Muscle layer of duodenum (tissue), 2 donors: Measurements from ENCODE around the gene ENO1.
"Not testable (repeated sequence)": the region's sequence is repeated elsewhere in the genome, so short reads cannot be mapped to it uniquely, and the experiment has no call there.

Experiments used
- H3K27ac ChIP-seq: one replicate; pipeline ENCODE4 v1.7.0; 2013; ENCODE audit warnings: mild to moderate bottlenecking, low read length
- H3K27me3 ChIP-seq: one replicate; pipeline ENCODE4 v1.7.0; 2013; ENCODE audit warnings: low read depth, mild to moderate bottlenecking, control low read depth, low read length
- H3K36me3 ChIP-seq, 2 donors: one replicate each; pipeline ENCODE4 v1.7.0; 2013; ENCODE audit warnings: low read length in 2 of 2, control low read depth in 1 of 2, mild to moderate bottlenecking in 1 of 2; ENCODE audit not compliant: insufficient read depth in 2 of 2, control insufficient read depth in 1 of 2
- H3K4me1 ChIP-seq, 2 donors: one replicate each; pipeline ENCODE4 v1.7.0; 2013; ENCODE audit warnings: low read length in 2 of 2, mild to moderate bottlenecking in 2 of 2, control low read depth in 1 of 2, moderate library complexity in 1 of 2; ENCODE audit not compliant: insufficient read depth in 2 of 2, control insufficient read depth in 1 of 2
- H3K4me3 ChIP-seq, 2 donors: one replicate each; pipeline ENCODE4 v1.7.0; 2013; ENCODE audit warnings: low read length in 2 of 2, low read depth in 1 of 2, mild to moderate bottlenecking in 1 of 2
- H3K9me3 ChIP-seq, 2 donors: one replicate each; pipeline ENCODE4 v1.7.0; 2013; ENCODE audit warnings: low read length in 2 of 2, control low read depth in 1 of 2, mild to moderate bottlenecking in 1 of 2; ENCODE audit not compliant: control insufficient read depth in 1 of 2
- donor health status: healthy.

Gene ENO1

DNA sequence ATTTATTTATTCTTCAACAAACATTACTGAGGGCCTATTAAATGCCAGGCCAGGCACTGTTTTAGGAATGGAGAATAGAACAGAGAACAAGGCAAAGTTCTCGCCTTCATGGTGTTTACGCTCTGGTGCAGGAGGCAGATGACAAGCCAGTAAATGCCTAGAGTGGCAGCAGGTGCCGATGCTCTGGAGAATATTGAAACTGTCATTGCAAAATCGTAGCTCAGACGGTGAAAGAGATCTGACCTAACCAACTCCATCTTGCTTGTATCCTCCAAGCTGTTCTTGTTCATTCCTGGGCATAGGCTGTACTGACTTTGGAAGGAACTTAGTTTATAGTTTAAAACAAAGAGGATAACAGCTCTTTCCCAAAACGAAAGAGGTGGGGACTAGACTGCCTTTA lies 13.5 kb upstream of the ENO1 start:
- H3K27me3 ChIP-seq: no peaks in the 10 kb centered on the region
- no peaks in the 10 kb centered on the region for H3K9me3 ChIP-seq
- no peaks in the 10 kb centered on the region for H3K36me3 ChIP-seq
- H3K4me1 ChIP-seq: peaks cover 0 to 5% of the 10 kb centered on the region in 2 donors
- H3K4me3 ChIP-seq: no peak overlapping the region
- H3K27ac ChIP-seq: no peak overlapping the region

DNA sequence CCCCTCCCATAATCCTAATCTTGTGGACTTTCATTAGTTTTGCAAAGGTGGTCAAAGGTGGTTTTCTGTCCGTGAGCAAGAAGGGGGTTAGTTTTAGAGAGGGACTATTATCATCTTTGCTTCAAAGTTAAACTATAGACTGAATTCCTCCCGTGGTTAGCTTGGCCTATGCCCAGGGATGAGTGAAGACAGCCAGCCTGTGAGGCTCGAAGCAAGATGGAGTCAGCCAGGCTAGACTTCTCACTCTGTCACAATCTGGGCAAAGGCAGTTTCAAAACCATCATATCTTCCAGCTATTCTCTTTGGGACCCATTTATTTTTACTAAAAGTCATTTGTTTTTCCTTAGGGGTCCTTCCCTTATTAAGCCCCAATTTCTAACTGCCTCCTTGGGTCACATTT lies 12.9 kb upstream of the ENO1 start:
- H3K4me3 ChIP-seq: no peak overlapping the region
- H3K36me3 ChIP-seq: no peaks in the 10 kb centered on the region
- H3K27me3 ChIP-seq: no peaks in the 10 kb centered on the region
- peaks cover 0 to 5% of the 10 kb centered on the region in 2 donors for H3K4me1 ChIP-seq
- H3K9me3 ChIP-seq: no peaks in the 10 kb centered on the region
- H3K27ac ChIP-seq: no peak overlapping the region

DNA sequence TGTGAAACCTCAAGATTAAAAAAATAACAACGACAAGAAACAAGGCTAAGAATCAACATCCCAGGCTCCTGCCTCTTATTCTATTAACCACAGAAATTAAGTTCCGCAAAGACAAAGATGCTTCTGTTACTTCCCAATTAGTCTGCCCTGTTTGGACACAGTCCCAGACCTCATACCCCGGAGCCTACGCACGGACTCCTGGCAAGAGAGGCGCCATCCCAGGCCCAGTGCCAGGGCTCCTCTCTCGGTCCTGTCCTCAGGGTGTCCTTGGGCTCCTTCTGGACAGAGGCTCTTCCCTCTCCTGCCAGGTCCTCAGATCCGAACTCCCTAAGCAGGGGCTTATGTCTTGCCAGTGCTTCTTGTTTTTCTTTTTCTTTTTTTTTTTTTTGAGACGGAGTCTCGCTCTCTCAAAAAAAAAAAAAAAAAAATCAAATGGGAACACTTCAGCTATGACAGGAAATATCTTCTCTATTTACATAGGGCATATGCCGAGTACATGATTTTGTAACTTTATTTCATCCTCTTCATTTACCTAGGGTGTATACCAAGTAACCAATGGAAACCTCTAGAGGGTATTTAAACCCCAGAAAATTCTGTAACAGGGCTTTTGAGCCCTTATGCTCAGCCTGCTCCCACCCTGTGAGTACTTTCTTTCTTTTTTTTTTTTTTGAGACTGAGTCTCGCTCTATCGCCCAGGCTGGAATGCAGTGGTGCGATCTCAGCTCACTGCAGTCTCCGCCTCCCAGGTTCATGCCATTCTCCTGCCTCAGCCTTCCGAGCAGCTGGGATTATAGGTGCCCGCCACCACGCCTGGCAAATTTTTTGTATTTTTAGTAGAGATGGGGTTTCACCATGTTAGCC lies 11.7 kb upstream of the ENO1 start:
- peaks cover 0 to 5% of the 10 kb centered on the region in 2 donors for H3K4me1 ChIP-seq
- H3K27me3 ChIP-seq: no peaks in the 10 kb centered on the region
- H3K27ac ChIP-seq: peak overlapping the region; percentile 58
- no peaks in the 10 kb centered on the region for H3K9me3 ChIP-seq
- H3K4me3 ChIP-seq: peak overlapping the region in 1 of 2 donors; percentile 40
- no peaks in the 10 kb centered on the region for H3K36me3 ChIP-seq

DNA sequence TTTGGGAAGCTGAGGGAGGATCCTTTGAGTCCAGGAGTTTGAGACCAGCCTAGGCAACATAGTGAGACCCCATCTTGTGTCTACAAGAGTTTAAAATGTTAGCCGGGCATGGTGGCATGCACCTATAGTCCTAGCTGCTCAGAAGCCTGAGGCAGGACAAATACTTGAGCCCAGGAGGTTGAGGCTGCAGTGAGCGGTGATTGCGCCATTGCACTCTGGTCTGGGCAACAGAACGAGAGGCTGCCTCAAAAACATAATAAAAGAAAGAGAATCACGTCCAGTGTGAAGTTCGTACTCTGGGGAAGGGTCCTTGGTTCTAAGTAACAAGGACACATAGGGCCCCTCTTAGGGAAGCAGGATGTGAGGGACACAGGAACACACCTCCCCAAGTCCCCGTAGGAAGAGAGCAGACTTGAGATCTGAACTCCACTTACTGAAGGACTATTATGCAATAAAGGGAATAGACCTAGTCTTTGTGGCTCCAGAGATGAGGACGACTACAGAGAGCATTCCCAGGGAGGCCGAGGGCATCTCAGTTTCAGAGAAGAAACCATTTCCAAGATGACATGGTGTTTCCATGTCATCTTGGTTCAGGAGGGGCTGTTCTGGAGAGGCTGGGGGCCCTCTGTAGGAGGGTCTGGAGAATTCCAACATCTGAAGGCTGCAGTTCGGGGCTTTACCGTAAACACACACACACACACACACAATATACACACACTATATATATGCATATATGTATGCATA lies 10.8 kb upstream of the ENO1 start:
- no peaks in the 10 kb centered on the region for H3K9me3 ChIP-seq
- no peak overlapping the region for H3K4me3 ChIP-seq
- no peaks in the 10 kb centered on the region for H3K27me3 ChIP-seq
- H3K36me3 ChIP-seq: no peaks in the 10 kb centered on the region
- peaks cover 0 to 5% of the 10 kb centered on the region in 2 donors for H3K4me1 ChIP-seq
- no peak overlapping the region for H3K27ac ChIP-seq

DNA sequence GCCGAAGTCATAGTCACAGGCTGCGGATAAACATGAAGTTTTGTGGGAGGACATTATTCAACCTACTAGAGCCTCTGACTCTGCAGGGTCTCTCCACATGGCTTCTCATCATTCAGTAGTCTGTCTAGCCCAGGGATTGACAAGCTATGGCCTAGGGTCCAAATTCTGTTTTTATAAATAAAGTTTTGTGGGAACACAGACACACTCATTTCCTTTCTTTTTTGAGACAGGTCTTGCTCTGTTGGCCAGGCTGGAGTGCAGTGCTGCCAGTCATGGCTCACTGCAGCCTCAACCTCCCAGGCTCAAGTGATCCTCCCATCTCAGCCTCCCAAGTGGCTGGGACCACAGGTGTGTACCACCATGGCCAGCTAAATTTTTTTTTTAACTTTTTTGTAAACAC lies 8.1 kb upstream of the ENO1 start:
- Histone ChIP-seq H3K36me3 (no peaks in the 10 kb centered on the region), H3K9me3 (no peaks in the 10 kb centered on the region), H3K4me3 (no peak overlapping the region), H3K27me3 (no peaks in the 10 kb centered on the region), H3K27ac (no peak overlapping the region), H3K4me1 (peaks cover 0 to 5% of the 10 kb centered on the region in 2 donors)

DNA sequence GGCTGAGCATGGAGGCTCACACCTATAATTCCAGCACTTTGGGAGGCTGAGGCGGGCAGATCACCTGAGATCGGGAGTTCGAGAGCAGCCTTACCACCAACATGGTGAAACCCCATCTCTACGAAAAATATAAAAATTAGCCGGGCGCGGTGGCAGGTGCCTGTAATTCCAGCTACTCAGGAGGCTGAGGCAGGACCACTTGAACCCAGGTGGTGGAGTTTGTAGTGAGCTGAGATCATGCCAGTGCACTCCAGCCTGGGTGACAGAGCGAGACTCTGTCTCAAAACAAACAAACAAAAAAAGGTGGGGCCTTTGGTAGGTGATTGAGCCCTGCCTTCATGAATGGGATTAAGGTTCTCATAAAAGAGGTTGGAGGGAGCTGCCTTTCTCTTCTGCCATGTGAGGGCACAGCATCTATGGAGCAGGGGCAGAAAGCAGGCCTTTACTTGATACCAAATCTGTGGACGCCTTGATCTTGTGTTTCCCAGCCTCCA lies 7.6 kb upstream of the ENO1 start:
- not testable (repeated sequence) for H3K4me1 ChIP-seq, H3K4me3 ChIP-seq, H3K36me3 ChIP-seq, H3K27me3 ChIP-seq, H3K27ac ChIP-seq, H3K9me3 ChIP-seq

DNA sequence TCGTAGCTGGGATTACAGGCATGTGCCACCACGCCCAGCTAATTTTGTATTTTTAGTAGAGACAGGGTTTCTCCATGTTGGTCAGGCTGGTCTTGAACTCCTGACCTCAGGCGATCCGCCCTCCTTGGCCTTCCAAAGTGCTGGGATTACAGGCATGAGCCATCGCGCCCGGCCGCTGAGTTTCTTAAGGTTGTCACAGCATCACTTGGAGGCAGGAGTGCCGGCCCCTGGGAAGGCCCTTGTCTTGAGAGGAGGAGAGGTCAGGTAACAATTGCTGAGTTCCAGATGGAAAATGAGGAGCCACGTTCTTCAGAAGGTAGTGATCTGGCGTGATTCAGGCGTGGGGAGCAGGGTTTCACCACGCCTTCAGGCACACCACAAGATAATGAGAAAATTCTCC lies 5.6 kb upstream of the ENO1 start:
- peaks cover 8 to 12% of the 10 kb centered on the region in 2 donors for H3K4me1 ChIP-seq
- H3K9me3 ChIP-seq, H3K27ac ChIP-seq, H3K36me3 ChIP-seq, H3K27me3 ChIP-seq, H3K4me3 ChIP-seq: not testable (repeated sequence)

DNA sequence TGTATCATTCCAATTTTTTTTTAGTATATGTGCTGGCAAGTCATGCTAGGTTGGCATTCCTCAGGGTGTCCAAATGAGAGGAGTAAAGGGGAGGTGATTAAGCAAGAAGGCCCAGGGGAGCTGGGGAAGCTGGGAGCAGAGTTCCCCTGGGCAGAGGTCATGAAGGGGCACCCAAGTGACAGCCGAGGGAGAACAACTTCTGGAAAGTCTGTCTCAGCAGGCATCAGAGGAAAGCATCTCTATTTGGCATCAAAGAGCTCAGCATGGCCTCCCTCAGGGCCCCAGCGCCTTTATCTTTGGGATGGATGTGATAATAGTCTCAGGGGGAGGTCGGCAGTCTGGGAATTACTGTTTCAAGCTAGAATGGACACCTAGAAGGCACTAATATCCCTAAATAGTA lies 5.0 kb upstream of the ENO1 start:
- H3K27ac ChIP-seq: no peak overlapping the region

DNA sequence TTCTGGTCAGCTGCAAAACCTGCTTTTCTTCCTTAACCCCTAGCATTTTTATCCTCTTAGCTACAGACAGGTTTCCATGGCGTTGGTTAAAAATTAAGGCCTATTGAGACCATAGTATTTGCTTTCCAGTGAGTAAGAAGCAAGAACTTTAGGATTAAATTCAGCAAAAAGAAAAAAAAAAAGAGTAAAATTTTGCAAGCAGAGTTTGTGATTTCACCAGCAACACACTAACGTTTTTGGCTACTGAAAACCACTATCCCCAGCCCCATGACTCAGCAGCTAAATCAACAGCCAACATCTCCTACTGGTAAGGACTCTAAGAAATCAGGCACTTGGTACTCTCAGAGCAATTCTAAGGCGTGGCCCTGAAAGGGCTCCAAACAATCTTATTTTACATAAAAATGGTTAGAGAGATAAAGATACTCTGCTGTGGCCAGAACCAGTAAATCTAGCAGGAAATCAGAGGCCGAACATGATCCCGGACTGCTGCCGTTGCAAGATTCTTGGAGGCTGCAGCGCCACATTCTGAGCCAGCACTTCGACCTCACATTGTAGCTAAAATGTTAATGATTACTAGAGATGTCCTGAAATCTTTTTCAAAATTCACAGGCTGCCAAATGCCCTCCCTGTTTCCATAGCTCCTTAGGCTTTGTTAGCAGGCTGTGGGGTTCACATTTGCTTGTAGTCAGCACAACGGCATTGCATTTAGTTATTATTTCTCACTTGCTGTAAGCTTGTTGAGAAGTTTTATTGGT lies 1.6 kb upstream of the ENO1 start:
- Histone ChIP-seq H3K4me1 (peaks cover 12 to 25% of the 10 kb centered on the region in 2 donors), H3K9me3 (no peaks in the 10 kb centered on the region), H3K36me3 (peaks cover 3 to 8% of the 10 kb centered on the region in 2 donors), H3K27me3 (no peaks in the 10 kb centered on the region), H3K27ac (peak overlapping the region; percentile 97), H3K4me3 (peak overlapping the region; percentile 78 to 98)

More for the DNA sequence above, 5.0 kb upstream of the ENO1 start:
- Histone ChIP-seq H3K9me3 (no peaks in the 10 kb centered on the region), H3K36me3 (peaks cover 0 to 5% of the 10 kb centered on the region in 2 donors), H3K27me3 (no peaks in the 10 kb centered on the region), H3K4me3 (no peak overlapping the region), H3K4me1 (peaks cover 6 to 12% of the 10 kb centered on the region in 2 donors)

DNA sequence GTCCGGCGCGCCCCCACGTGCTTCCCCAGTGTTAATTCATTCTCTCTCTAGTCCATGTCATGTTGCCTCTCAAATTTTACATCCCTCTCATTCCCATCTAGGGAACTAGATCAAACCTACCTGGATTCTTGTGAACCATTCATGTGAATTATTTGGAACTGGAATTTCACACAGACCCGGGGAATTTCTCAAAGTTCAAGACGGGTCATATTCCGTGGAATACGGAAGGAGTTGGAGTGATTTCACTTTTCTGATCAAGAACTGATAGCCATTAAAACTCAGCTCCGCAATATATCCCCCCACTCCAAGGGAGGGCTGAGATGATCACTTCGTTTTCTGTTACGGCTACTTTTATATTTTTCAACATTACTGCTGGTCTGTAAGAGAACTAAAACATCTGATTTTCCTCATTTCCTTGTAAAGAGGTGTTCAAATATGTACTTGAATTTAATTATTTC lies 1.0 kb upstream of the ENO1 start:
- Histone ChIP-seq H3K9me3 (no peaks in the 10 kb centered on the region), H3K4me1 (peaks cover 15 to 31% of the 10 kb centered on the region in 2 donors), H3K27me3 (no peaks in the 10 kb centered on the region), H3K27ac (peak overlapping the region; percentile 97), H3K36me3 (peaks cover 5 to 8% of the 10 kb centered on the region in 2 donors), H3K4me3 (peak overlapping the region; percentile 78 to 98)
